Mucosa of descending colon (tissue), 3 donors: ENCODE results near the gene MAP1B. TPM values are rescaled to one million over a fixed set of nuclear protein-coding genes. Genes with fewer than 3 reads are reported as not detected.

Experiments used
- ATAC-seq: fragments of 200-7000 bp; cut with Tn5 transposase; one replicate; pipeline ENCODE4 v1.9.1; 2020; ENCODE audit warnings: mild to moderate bottlenecking, moderate library complexity
- DNase-seq, 3 donors: peaks; one replicate each; pipeline ENCODE4 v3.0.0-alpha.2; 2020
- H3K36me3 ChIP-seq: fragments of 200-600 bp; one replicate; pipeline ENCODE4 v1.8.0; 2021; ENCODE audit warnings: low read depth, mild to moderate bottlenecking
- H3K4me1 ChIP-seq: fragments of 200-600 bp; one replicate; pipeline ENCODE4 v1.8.0; 2021; ENCODE audit warnings: low read depth, mild to moderate bottlenecking
- H3K4me3 ChIP-seq: fragments of 200-600 bp; one replicate; pipeline ENCODE4 v1.8.0; 2021; ENCODE audit warnings: mild to moderate bottlenecking
- H3K9me3 ChIP-seq: fragments of 200-600 bp; one replicate; pipeline ENCODE4 v1.8.0; 2021; ENCODE audit warnings: mild to moderate bottlenecking
- CTCF ChIP-seq: fragments of 200-600 bp; IDR thresholded peaks from one replicate; pipeline ENCODE4 v1.8.0; 2022; ENCODE audit warnings: antibody characterized with exemption, mild to moderate bottlenecking
- intact Hi-C, 2 donors: fragments of 100-400 bp; cut with DNase I in 1 of 2; cut with micrococcal nuclease in 1 of 2; formaldehyde crosslinking; loops; one replicate each; pipeline versions ENCODE4 v1.11.0 to v1.11.1; 2022; cut with DNase I, micrococcal nuclease
- total RNA-seq, 3 donors: library from RNA; stranded (reverse); fragmentation: NEBNext Ultra II Directional in 2 of 3; extraction: Animal tissue kit (Norgen Biotek cat#: 25700) in 2 of 3; gene quantifications; one replicate each; pipeline versions ENCODE4 v1.2.1 to v1.2.4, GENCODE V29; 2021 to 2023
- donor health status: DM: no; HTN: no; CAD: no; lungs with moderate emphysema.
- donor health status: DM: no; HTN: no; CAD: no.
- donor health status: DM: no; HTN: yes; CAD: no.

The MAP1B gene
- total RNA-seq, 3 donors from 2014 or later = 6.5 to 72.3 (median 20.9) TPM

- intact Hi-C loops = no loop called here
- no peak overlapping the region for H3K4me3 ChIP-seq
- TF ChIP-seq CTCF = no peak
- H3K4me1 ChIP-seq = no peaks in the 10 kb centered on the region
- ATAC-seq (no peak), DNase-seq (no peak)
- no peaks in the 10 kb centered on the region for H3K9me3 ChIP-seq
- no peaks in the 10 kb centered on the region for H3K36me3 ChIP-seq
Observed at GRCh38 chr5:72121052-72121779, 13.9 kb downstream of the MAP1B start.

- no peak overlapping the region for H3K4me3 ChIP-seq
- no peaks in the 10 kb centered on the region for H3K36me3 ChIP-seq
- DNase-seq (no peak), ATAC-seq (no peak)
- H3K4me1 ChIP-seq = no peaks in the 10 kb centered on the region
- no peak for TF ChIP-seq CTCF
- intact Hi-C loops = no loop called here
- no peaks in the 10 kb centered on the region for H3K9me3 ChIP-seq
Observed at GRCh38 chr5:72121780-72122445, 14.6 kb downstream of the MAP1B start.

- no peak for DNase-seq
- ATAC-seq = no peak
- no peak for TF ChIP-seq CTCF
- Histone ChIP-seq H3K4me1 (no peaks in the 10 kb centered on the region), H3K36me3 (no peaks in the 10 kb centered on the region), H3K9me3 (no peaks in the 10 kb centered on the region), H3K4me3 (no peak overlapping the region)
- intact Hi-C loops = no loop called here
Observed at GRCh38 chr5:72122602-72123001, 15.3 kb downstream of the MAP1B start.

- ATAC-seq = no peak
- Histone ChIP-seq H3K9me3 (no peaks in the 10 kb centered on the region), H3K36me3 (no peaks in the 10 kb centered on the region), H3K4me1 (no peaks in the 10 kb centered on the region), H3K4me3 (no peak overlapping the region)
- TF ChIP-seq CTCF = no peak
- intact Hi-C loops = no loop called here
- no peak for DNase-seq
Observed at GRCh38 chr5:72123764-72124376, 16.6 kb downstream of the MAP1B start.

GRCh38 chr5:72125271-72125940 is 18.1 kb downstream of the MAP1B start:
- H3K36me3 ChIP-seq = no peaks in the 10 kb centered on the region
- intact Hi-C loops = no loop called here
- ATAC-seq (no peak), DNase-seq (no peak)
- no peak overlapping the region for H3K4me3 ChIP-seq
- no peaks in the 10 kb centered on the region for H3K4me1 ChIP-seq
- no peak for TF ChIP-seq CTCF
- H3K9me3 ChIP-seq = no peaks in the 10 kb centered on the region
